ENCODE results near the gene LY6G5C. TPM values are rescaled to one million over a fixed set of nuclear protein-coding genes. Genes with fewer than 3 reads are reported as not detected.
A peak's percentile ranks its signal among the peaks of the same experiment; 100 is the strongest.

LY6G5C gene
- total and polyA plus RNA-seq, 2 donors (not counting 3 experiments of a cell fraction or from before 2014, with no cell fraction given), result 8.2 to 11.4 TPM

DNA sequence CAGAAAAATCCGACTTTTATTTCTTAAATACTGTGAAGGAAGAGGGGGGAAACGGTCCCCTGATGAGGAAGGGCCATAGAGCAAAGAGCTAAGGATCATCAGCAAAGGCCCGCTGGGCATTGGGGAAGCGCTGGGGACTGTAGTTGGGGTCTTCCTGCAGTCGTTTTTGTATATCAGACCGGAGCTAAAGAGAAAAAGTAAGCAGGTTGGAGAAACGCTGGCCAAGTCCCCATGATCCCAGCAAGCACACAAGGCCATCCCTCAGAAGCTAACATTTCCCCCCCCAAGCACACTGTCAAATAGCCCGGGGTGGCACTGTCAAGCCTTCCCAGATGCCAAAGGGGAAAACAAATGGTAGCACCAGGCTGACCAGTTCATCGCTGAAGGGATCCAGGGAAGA, 41.8 kb downstream of the LY6G5C start:
- Histone ChIP-seq H3K79me2 (ENCODE audit: control insufficient read depth, insufficient read depth, low read length) (no peaks in the 10 kb centered on the region), H2AFZ (ENCODE audit: low read depth, low read length) (no peak overlapping the region), H3K27ac (ENCODE audit: insufficient read depth, low read depth, low read length) (no peak overlapping the region), H3K27me3 (ENCODE audit: control insufficient read depth in 2 of 2, insufficient read depth in 2 of 2, low read length in 2 of 2) (no peaks in the 10 kb centered on the region), H3K9me3 (replicated peaks; ENCODE audit: control insufficient read depth, insufficient read depth, low read length) (no peaks in the 10 kb centered on the region), H3K4me3 (replicated peaks in 1 of 3; ENCODE audit: insufficient read depth in 1 of 3, low read depth in 1 of 3, low read length in 3 of 3) (no peak overlapping the region), H3K4me1 (ENCODE audit: control insufficient read depth, extremely low read depth, insufficient read depth, low read length) (no peaks in the 10 kb centered on the region), H3K9me1 (replicated peaks; ENCODE audit: control insufficient read depth, extremely low read depth, insufficient read depth, low read length) (no peaks in the 10 kb centered on the region), H4K20me1 (replicated peaks; ENCODE audit: control insufficient read depth, extremely low read depth, insufficient read depth, low read length) (no peaks in the 10 kb centered on the region), H3K36me3 (ENCODE audit: control insufficient read depth in 2 of 2, extremely low read depth in 1 of 2, insufficient read depth in 2 of 2, low read length in 2 of 2) (peaks cover 40 to 72% of the 10 kb centered on the region in 2 experiments), H3K9ac (replicated peaks; ENCODE audit: extremely low read depth, insufficient read depth, low read length) (no peak overlapping the region), H3K4me2 (ENCODE audit: insufficient read depth, low read length) (no peak overlapping the region)
- TF ChIP-seq, protein P1, sequence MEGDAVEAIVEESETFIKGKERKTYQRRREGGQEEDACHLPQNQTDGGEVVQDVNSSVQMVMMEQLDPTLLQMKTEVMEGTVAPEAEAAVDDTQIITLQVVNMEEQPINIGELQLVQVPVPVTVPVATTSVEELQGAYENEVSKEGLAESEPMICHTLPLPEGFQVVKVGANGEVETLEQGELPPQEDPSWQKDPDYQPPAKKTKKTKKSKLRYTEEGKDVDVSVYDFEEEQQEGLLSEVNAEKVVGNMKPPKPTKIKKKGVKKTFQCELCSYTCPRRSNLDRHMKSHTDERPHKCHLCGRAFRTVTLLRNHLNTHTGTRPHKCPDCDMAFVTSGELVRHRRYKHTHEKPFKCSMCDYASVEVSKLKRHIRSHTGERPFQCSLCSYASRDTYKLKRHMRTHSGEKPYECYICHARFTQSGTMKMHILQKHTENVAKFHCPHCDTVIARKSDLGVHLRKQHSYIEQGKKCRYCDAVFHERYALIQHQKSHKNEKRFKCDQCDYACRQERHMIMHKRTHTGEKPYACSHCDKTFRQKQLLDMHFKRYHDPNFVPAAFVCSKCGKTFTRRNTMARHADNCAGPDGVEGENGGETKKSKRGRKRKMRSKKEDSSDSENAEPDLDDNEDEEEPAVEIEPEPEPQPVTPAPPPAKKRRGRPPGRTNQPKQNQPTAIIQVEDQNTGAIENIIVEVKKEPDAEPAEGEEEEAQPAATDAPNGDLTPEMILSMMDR (IDR thresholded peaks at IDR 0.05; ENCODE audit: extremely low read depth in 1 of 2, insufficient read depth in 1 of 2, low read depth in 1 of 2, low read length in 2 of 2), result no peak
- TF ChIP-seq FOS (IDR thresholded peaks at IDR 0.05; ENCODE audit: borderline replicate concordance, insufficient read depth, low read length), result no peak
- TF ChIP-seq JUN (IDR thresholded peaks at IDR 0.05; ENCODE audit: borderline replicate concordance, insufficient read depth, insufficient read length, low read depth), result no peak
- no peak for TF ChIP-seq EZH2 (IDR thresholded peaks at IDR 0.05; ENCODE audit: borderline replicate concordance, low read depth, low read length, severe bottlenecking)
- TF ChIP-seq, protein P2, sequence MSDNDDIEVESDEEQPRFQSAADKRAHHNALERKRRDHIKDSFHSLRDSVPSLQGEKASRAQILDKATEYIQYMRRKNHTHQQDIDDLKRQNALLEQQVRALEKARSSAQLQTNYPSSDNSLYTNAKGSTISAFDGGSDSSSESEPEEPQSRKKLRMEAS (IDR thresholded peaks at IDR 0.05; ENCODE audit: insufficient read depth, insufficient read length), result no peak
- no peak for TF ChIP-seq MYC (IDR thresholded peaks at IDR 0.05; ENCODE audit: low read depth, low read length)
- TF ChIP-seq GATA2 (IDR thresholded peaks at IDR 0.05; ENCODE audit: insufficient read depth, insufficient read length, low read depth, low read length), result no peak
- no peak for TF ChIP-seq POLR2A (IDR thresholded peaks at IDR 0.05; ENCODE audit: low read depth, low read length)
- no peak for TF ChIP-seq POLR2AphosphoS5 (IDR thresholded peaks at IDR 0.05; ENCODE audit: insufficient read depth, low read depth, low read length)
- FAIRE-seq, result peak; percentile 33
- CTCF ChIA-PET, result interaction anchor here (1.2 to 2.5 kb wide), 7 partner anchors 12 to 191 kb away, joined by 3 to 10 read pairs (median 4); partner anchors contain the start of genes ATP6V1G2, BAG6 and GPANK1
- dilution Hi-C loops (cut with MboI; ENCODE audit: extremely low pct_ligation_motif_present, low sequenced_read_pairs) (no loop called here), intact Hi-C loops (cut with micrococcal nuclease) (no loop called here)
- BruUV-seq (replicated peaks), result no TSS peak
- POLR2A ChIA-PET, result interaction anchor here (1.1 to 2.2 kb wide), 3 partner anchors 13 to 189 kb away, joined by 3 to 10 read pairs (median 4); partner anchors contain the start of genes BAG6, GPANK1 and HSPA1B
- no peak for DNase-seq (ENCODE audit: low read depth, low spot score)

All from endothelial cell of umbilical vein (primary cell).